ENCODE results near the gene NUCKS1.

DNA sequence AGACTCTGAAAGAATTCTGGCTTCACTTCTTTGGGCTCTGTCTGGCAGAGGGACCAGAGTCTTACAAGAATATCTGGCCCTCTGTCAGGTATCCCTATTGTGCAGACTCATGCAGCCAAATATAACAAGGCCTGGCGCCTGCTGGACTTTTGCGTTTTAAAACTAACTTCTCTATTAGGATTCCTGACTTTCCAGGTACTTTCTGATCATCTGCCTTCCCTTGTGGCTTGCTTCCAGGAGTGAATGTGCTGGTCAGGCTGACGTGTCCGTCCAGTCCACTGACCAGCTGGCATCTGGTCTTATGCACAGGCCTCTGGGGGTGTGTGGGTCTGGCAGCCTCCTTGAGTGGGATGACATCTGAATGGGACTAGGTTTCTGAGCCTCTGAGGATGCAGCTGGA is 33.9 kb upstream of the NUCKS1 start:
- TF ChIP-seq, protein P1, sequence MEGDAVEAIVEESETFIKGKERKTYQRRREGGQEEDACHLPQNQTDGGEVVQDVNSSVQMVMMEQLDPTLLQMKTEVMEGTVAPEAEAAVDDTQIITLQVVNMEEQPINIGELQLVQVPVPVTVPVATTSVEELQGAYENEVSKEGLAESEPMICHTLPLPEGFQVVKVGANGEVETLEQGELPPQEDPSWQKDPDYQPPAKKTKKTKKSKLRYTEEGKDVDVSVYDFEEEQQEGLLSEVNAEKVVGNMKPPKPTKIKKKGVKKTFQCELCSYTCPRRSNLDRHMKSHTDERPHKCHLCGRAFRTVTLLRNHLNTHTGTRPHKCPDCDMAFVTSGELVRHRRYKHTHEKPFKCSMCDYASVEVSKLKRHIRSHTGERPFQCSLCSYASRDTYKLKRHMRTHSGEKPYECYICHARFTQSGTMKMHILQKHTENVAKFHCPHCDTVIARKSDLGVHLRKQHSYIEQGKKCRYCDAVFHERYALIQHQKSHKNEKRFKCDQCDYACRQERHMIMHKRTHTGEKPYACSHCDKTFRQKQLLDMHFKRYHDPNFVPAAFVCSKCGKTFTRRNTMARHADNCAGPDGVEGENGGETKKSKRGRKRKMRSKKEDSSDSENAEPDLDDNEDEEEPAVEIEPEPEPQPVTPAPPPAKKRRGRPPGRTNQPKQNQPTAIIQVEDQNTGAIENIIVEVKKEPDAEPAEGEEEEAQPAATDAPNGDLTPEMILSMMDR (IDR thresholded peaks at IDR 0.05; ENCODE audit: insufficient read depth, low read length, poor library complexity, severe bottlenecking) = no peak
- no peak for TF ChIP-seq EZH2phosphoT487 (conservative IDR thresholded peaks at IDR 0.05; ENCODE audit: low read length)
